Hepatocyte (in vitro differentiated cells): ENCODE results near the gene PCDHA1. TPM values are rescaled to one million over a fixed set of nuclear protein-coding genes. Genes with fewer than 3 reads are reported as not detected.

Source experiments
- DNase-seq: peaks from one replicate; pipeline ENCODE4 v3.0.0-alpha.2; 2016; ENCODE audit warnings: low spot score
- H2AFZ ChIP-seq: fragments of 200-600 bp; sonication (generic); 2 replicates; pipeline ENCODE4 v1.6.0; 2016; ENCODE audit warnings: antibody characterized with exemption, mild to moderate bottlenecking
- H3K27ac ChIP-seq: fragments of 200-600 bp; sonication (generic); 2 replicates; pipeline ENCODE4 v1.5.1; 2016; ENCODE audit warnings: mild to moderate bottlenecking
- H3K27me3 ChIP-seq: fragments of 200-600 bp; sonication (generic); 2 replicates; pipeline ENCODE4 v1.6.1; 2016
- H3K36me3 ChIP-seq: fragments of 200-600 bp; sonication (generic); replicated peaks from 2 replicates; pipeline ENCODE4 v1.5.1; 2016; ENCODE audit warnings: low read depth; ENCODE audit not compliant: insufficient read depth
- H3K4me1 ChIP-seq: fragments of 200-600 bp; sonication (generic); 2 replicates; pipeline ENCODE4 v1.5.1; 2016; ENCODE audit warnings: mild to moderate bottlenecking, moderate library complexity; ENCODE audit not compliant: insufficient read depth
- H3K4me2 ChIP-seq: fragments of 200-600 bp; sonication (generic); 2 replicates; pipeline ENCODE4 v1.6.0; 2016
- H3K4me3 ChIP-seq: fragments of 200-600 bp; sonication (generic); 2 replicates; pipeline ENCODE4 v1.5.1; 2016; ENCODE audit warnings: mild to moderate bottlenecking
- H3K79me2 ChIP-seq: fragments of 200-600 bp; sonication (generic); 2 replicates; pipeline ENCODE4 v1.6.0; 2017; ENCODE audit warnings: mild to moderate bottlenecking
- H3K9me2 ChIP-seq: fragments of 200-600 bp; sonication (generic); replicated peaks from 2 replicates; pipeline ENCODE4 v1.6.0; 2017; ENCODE audit warnings: mild to moderate bottlenecking; ENCODE audit not compliant: insufficient read depth
- H3K9me3 ChIP-seq: fragments of 200-600 bp; sonication (generic); 2 replicates; pipeline ENCODE4 v1.5.1; 2016; ENCODE audit warnings: low read depth, mild to moderate bottlenecking
- H4K20me1 ChIP-seq: fragments of 200-600 bp; sonication (generic); 2 replicates; pipeline ENCODE4 v1.6.0; 2016; ENCODE audit warnings: mild to moderate bottlenecking; ENCODE audit not compliant: insufficient read depth, poor library complexity, severe bottlenecking
- CTCF ChIP-seq: fragments of 200-600 bp; sonication (generic); IDR thresholded peaks from 2 replicates; pipeline ENCODE4 v1.5.1; 2016; ENCODE audit warnings: antibody characterized with exemption, mild to moderate bottlenecking; ENCODE audit not compliant: poor library complexity
- EZH2 ChIP-seq: fragments of 200-600 bp; sonication (generic); IDR thresholded peaks from 2 replicates; pipeline ENCODE4 v1.6.1; 2016; ENCODE audit warnings: antibody characterized with exemption, mild to moderate bottlenecking, borderline replicate concordance
- EZH2phosphoT487 ChIP-seq: fragments of 200-600 bp; sonication (generic); IDR thresholded peaks from one replicate; pipeline ENCODE4 v1.6.1; 2018; ENCODE audit warnings: antibody characterized with exemption, mild to moderate bottlenecking, low read depth, moderate library complexity; ENCODE audit not compliant: unreplicated experiment, severe bottlenecking
- WGBS: methylation state at CpG from one replicate; pipeline ENCODE4 v1.1.6; 2016; ENCODE audit warnings: low lambda C conversion rate; ENCODE audit errors: missing lambda C conversion rate; 5-methylcytosine and 5-hydroxymethylcytosine counted together
- polyA plus RNA-seq: library from polyadenylated mRNA; unstranded; fragments of >200 nt; fragmentation: Nextera tagmentation; extraction: Ambion mirVana; gene quantifications from 2 replicates; pipeline ENCODE4 v1.2.1, GENCODE V29; 2016
- total RNA-seq: library from RNA; depleted of rRNA; stranded (reverse); fragments of >200 nt; gene quantifications from 2 replicates; pipeline ENCODE4 v1.2.3, GENCODE V29; 2014

Gene PCDHA1
- total and polyA plus RNA-seq, 2 experiments from 2014 or later: not detected

- Histone ChIP-seq H4K20me1 (no peaks in the 10 kb centered on the region), H3K79me2 (no peaks in the 10 kb centered on the region), H3K36me3 (no peaks in the 10 kb centered on the region), H3K27ac (no peak overlapping the region), H3K4me3 (no peak overlapping the region), H2AFZ (no peak overlapping the region), H3K4me1 (no peaks in the 10 kb centered on the region), H3K4me2 (peak overlapping the region; percentile 91), H3K9me2 (no peaks in the 10 kb centered on the region), H3K9me3 (no peaks in the 10 kb centered on the region), H3K27me3 (no peaks in the 10 kb centered on the region)
- TF ChIP-seq EZH2phosphoT487 (no peak), CTCF (no peak), EZH2 (no peak)
- no peak for DNase-seq
Measured at GRCh38 chr5:141039061-141039460, 253.1 kb downstream of the PCDHA1 start.

GRCh38 chr5:141039517-141039916 is 253.6 kb downstream of the PCDHA1 start:
- TF ChIP-seq EZH2 (no peak), CTCF (no peak), EZH2phosphoT487 (no peak)
- no peaks in the 10 kb centered on the region for H3K79me2 ChIP-seq
- no peak overlapping the region for H2AFZ ChIP-seq
- H3K27me3 ChIP-seq: no peaks in the 10 kb centered on the region
- peak overlapping the region; percentile 38 for H3K4me3 ChIP-seq
- no peaks in the 10 kb centered on the region for H3K9me2 ChIP-seq
- no peaks in the 10 kb centered on the region for H4K20me1 ChIP-seq
- H3K27ac ChIP-seq: peak overlapping the region; percentile 89
- peak overlapping the region; percentile 91 for H3K4me2 ChIP-seq
- no peaks in the 10 kb centered on the region for H3K36me3 ChIP-seq
- no peaks in the 10 kb centered on the region for H3K9me3 ChIP-seq
- H3K4me1 ChIP-seq: no peaks in the 10 kb centered on the region
- peak; percentile 80 for DNase-seq
- 38% methylated on average over 3 of the region's 3 CpGs for WGBS

- TF ChIP-seq CTCF: peak; percentile 83
- TF ChIP-seq EZH2: no peak
- Histone ChIP-seq H3K4me2 (peak overlapping the region; percentile 91), H3K36me3 (no peaks in the 10 kb centered on the region), H3K9me2 (no peaks in the 10 kb centered on the region), H3K27me3 (no peaks in the 10 kb centered on the region), H3K4me1 (no peaks in the 10 kb centered on the region), H3K9me3 (no peaks in the 10 kb centered on the region), H2AFZ (peak overlapping the region; percentile 32), H4K20me1 (no peaks in the 10 kb centered on the region), H3K27ac (peak overlapping the region; percentile 89), H3K4me3 (peak overlapping the region; percentile 63), H3K79me2 (no peaks in the 10 kb centered on the region)
- under 1% methylated on average over 24 of the region's 24 CpGs for WGBS
- DNase-seq: peak; percentile 87
Measured at GRCh38 chr5:141040093-141040770, 254.3 kb downstream of the PCDHA1 start.
